Activated CD8-positive, alpha-beta memory T cell treated with anti-CD3 and anti-CD28 coated beads for 36 hours (primary cell): Measurements from ENCODE around the gene KLK6. TPM values are rescaled to one million over a fixed set of nuclear protein-coding genes. Genes with fewer than 3 reads are reported as not detected.
"Not testable (repeated sequence)": the region's sequence is repeated elsewhere in the genome, so short reads cannot be mapped to it uniquely, and the experiment has no call there.

ENCODE experiments used
- CTCF ChIA-PET: fragments of 350-600 bp; sonication (Branson Sonifier 250); formaldehyde crosslinking; loops from one replicate; lab custom pipeline; 2021; ENCODE audit warnings: antibody characterized with exemption; lab: Charles Lee
- POLR2A ChIA-PET: fragments of 350-600 bp; sonication (Branson Sonifier 250); formaldehyde crosslinking; loops from one replicate; lab custom pipeline; 2021; ENCODE audit warnings: antibody characterized with exemption; lab: Charles Lee
- total RNA-seq, 2 experiments: library from RNA; stranded (reverse); gene quantifications; one replicate each; pipeline ENCODE4 v1.2.3, GENCODE V29; 2021

KLK6 gene
- total RNA-seq, 2 experiments from 2014 or later: not detected

- ChIA-PET POLR2A (no interaction called here), CTCF (no interaction called here)
Observed at GRCh38 chr19:50998686-50999085, 29.3 kb upstream of the KLK6 start.

GRCh38 chr19:50998061-50998460 is 28.7 kb upstream of the KLK6 start:
- ChIA-PET POLR2A (no interaction called here), CTCF (no interaction called here)

DNA sequence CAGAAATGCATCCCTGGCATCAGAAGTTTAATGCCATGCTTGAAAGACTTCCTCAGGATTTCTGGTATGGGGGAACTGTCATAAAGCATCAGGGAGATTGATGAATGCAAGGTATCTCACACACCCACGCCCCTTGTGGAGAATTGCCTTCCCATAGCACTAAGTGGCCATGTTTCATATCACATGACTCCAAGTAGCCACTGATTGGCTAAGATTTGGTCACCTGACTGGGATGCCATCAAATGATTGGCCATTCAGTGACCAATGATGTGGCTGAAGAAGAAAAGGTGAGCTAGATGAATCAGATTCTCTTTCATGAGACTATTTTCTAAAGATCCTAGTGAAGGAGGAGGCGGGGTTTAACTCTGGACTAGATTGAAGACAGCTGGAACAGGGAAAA is 24.7 kb upstream of the KLK6 start:
- ChIA-PET POLR2A (no interaction called here), CTCF (no interaction called here)

GRCh38 chr19:50992666-50993035 is 23.3 kb upstream of the KLK6 start:
- CTCF ChIA-PET: interaction anchor here (0.6 kb wide), 1 partner anchor 19 kb away, joined by 4 read pairs; no protein-coding TSS in a partner anchor

DNA sequence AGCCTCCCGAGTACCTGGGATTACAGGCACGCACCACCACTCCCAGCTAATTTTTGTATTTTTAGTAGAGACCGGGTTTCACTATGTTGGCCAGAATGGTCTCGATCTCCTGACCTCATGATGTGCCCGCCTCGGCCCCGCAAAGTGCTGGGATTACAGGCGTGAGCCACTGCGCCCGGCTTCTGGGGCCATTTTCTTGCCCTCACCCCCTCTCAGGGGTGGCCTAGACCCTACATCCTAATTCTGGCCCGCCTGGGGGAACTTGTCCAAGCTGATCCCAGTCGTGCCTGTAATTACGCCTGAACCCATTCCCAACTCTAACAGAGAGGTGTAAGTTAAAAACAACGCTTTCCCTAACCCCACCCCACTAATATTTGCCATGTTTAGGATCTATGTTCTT is 15.0 kb upstream of the KLK6 start:
- CTCF ChIA-PET, POLR2A ChIA-PET: not testable (repeated sequence)

More at GRCh38 chr19:50992666-50993035, 23.3 kb upstream of the KLK6 start:
- POLR2A ChIA-PET: no interaction called here

GRCh38 chr19:50983625-50984292 is 14.4 kb upstream of the KLK6 start, which contains the start of gene KLK7:
Gene KLK7 (minus strand): TSS chr19:50983917. CDS start chr19:50982399, 1,518 bp downstream.
- POLR2A ChIA-PET: no interaction called here

DNA sequence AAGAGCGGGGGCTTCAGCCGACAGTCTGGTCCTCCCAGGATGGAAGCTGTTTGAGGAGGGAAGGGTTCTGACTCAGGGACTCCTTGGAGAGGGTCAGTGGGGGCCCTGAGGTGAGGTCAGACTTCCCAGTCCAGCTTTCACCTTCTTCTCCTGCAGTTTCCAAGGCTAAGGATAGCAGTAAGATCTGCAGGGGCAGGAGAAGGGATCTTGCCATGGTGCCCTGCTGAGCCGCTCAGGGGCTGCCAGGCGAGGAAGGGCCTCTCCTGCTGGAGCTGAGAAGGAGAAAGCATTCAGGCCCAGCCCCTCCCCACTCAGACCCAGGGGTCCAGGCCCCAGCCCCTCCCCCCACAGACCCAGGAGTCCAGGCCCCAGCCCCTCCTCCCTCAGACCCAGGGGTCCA is 12.8 kb upstream of the KLK6 start:
- ChIA-PET POLR2A (no interaction called here), CTCF (no interaction called here)

More at GRCh38 chr19:50983625-50984292, 14.4 kb upstream of the KLK6 start, which contains the start of gene KLK7:
- CTCF ChIA-PET: no interaction called here

GRCh38 chr19:50981587-50982146 is 12.3 kb upstream of the KLK6 start:
- ChIA-PET POLR2A (no interaction called here), CTCF (no interaction called here)

- CTCF ChIA-PET: no interaction called here
- POLR2A ChIA-PET: no interaction called here
Observed at GRCh38 chr19:50980208-50980607, 10.8 kb upstream of the KLK6 start.

- ChIA-PET POLR2A (no interaction called here), CTCF (no interaction called here)
Observed at GRCh38 chr19:50979758-50980157, 10.4 kb upstream of the KLK6 start.

DNA sequence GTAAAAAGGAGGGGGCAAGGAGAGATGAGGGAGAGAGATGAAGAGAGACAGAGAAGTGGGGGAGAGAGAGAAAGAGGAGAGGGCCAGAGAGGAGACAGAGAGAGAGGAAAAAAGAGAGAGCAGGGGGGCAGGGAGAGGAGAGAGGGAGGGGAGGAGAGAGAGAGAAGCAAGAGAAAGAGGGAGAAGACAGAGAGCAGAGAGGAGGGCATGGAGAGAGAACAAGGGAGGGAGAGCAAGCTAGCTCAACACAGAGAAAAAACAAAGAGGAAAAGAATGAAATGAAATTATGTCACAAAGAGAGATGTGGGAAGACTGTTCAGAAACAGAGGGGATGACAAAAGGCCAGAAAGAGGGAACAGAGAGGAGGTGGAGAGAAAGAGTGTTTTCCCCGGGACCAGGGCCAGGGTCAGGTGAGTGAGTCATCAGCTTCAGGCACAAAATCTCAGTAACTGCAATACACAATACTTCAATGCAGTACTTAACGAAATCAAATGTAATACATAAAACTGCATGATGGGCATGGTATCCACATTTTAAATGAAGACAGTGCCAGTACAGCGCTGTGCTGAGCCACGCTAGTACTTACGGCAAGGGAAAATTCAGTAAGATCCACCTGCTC is 9.5 kb upstream of the KLK6 start:
- ChIA-PET POLR2A (no interaction called here), CTCF (no interaction called here)

DNA sequence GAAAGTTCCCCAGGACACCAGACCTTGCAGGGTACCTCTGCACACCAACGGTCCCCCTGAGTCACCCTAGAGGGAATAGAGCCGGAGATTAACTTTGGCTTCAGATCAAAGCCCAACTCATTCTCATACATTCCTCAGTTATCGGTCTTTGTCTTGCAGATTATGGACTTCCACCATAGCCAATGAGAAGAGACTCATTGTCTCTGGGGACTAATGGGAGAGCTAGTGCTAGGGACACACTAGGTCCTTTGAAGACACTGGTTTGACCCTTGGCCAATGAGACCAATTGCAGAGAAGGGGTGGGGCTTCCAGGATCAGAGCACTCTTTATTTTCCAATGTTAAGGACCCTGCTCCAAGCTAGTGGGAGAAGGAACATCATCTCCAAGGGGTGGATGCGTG is 8.2 kb upstream of the KLK6 start:
- ChIA-PET POLR2A (no interaction called here), CTCF (no interaction called here)

DNA sequence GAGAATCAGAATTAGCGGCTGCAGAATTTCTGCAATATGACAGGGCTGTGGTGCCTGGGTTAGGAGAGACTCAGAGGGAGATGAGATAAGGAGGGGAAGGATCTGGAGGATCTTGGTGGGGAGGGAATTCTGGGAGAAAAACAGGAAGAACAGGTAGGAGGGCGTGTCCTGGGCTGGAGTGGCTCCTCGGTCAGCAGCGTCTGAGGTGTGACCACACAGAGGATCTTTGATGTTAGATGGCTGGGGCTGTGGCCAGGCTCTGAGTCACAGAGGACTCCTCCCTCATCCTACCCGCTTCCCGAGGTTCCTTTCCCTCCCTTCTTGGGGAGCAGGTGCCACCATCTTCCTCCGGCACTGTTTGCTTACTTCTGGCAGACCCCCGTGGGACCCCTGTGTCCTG is 6.4 kb upstream of the KLK6 start:
- POLR2A ChIA-PET: no interaction called here
- CTCF ChIA-PET: no interaction called here

GRCh38 chr19:50974702-50975556 is 5.5 kb upstream of the KLK6 start:
- POLR2A ChIA-PET: no interaction called here

GRCh38 chr19:50972795-50973376 is 3.5 kb upstream of the KLK6 start:
- POLR2A ChIA-PET: no interaction called here

More at GRCh38 chr19:50974702-50975556, 5.5 kb upstream of the KLK6 start:
- CTCF ChIA-PET: no interaction called here

GRCh38 chr19:50969810-50970209 is 419 bp upstream of the KLK6 start:
- POLR2A ChIA-PET, CTCF ChIA-PET: not testable (repeated sequence)

More at GRCh38 chr19:50972795-50973376, 3.5 kb upstream of the KLK6 start:
- CTCF ChIA-PET: interaction anchor here (1.0 kb wide), 1 partner anchor 20 kb away, joined by 4 read pairs; no protein-coding TSS in a partner anchor

DNA sequence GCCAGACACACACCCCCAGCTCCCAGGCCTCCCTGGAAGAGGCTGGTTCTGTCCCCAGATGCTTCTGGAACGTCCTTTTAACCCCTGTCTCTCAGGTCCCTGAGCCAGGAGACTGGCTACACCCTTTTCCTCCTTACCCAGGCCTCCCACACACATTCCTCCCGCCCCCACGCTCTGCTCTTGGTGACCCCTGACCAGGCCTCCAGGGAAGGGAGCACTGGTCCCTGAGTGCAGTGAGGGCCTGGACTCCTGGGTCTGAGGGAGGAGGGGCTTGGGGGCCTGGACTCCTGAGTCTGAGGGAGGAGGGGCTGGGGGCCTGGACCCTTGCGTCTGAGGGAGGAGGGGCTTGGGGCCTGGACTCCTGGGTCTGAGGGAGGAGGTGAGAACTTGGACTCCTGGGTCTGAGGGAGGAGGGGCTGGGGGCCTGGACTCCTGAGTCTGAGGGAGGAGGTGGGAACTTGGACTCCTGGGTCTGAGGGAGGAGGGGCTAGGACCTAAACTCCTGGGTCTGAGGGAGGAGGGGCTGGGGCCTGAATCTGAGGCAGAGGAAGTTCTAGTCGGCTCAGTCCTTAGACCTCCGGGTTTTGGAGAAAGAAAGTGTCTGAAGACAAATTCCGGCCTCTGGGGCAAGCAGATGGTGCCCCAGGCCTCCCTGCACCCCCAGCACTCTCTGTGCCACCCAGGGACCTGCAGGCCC is 527 bp downstream of the KLK6 start:
- POLR2A ChIA-PET: no interaction called here
- CTCF ChIA-PET: no interaction called here

DNA sequence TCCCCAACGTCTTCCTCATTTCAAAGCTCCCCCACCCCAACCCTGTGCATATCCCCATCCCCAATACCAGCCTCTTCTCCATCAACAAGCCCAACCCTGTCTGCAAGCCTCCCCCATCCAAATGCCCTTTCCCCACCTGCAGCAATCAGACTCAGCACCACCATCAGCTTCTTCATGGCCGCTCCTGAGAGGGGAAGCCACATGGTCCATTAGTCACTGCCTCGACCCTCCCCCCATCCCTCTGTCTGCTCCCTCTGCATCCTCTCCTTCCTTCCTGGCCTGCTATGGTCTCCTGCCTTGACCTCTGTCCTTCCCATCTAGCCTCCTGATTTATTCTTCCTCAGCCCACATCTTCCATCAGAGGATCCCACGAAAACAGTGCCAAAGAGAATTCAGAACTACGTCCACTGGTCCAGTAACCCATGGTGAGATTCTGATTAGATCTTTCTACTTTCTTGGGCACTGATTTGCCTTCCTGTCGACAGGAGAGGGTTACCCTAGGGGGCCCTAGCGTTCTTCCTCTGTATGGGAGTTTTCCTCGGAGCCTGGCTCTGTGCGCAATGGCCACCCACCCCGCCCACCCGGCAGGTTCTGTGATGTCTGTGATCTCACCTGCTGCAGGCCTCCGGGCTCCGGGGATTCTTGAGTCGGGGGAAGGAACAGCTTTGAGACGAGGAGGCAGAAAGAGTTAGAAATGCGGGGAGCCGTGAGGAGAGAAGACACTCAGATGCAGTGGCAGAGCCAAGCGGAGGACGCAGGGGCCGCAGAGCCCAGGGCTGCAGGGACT is 1.3 kb downstream of the KLK6 start:
- ChIA-PET POLR2A (no interaction called here), CTCF (no interaction called here)
